Adrenal gland (tissue), 5 donors: ENCODE results near the gene ZXDC.

Experiments used
- POLR2A ChIP-seq, 2 donors: fragments of 450-650 bp; IDR thresholded peaks; one replicate each; pipeline ENCODE4 v1.6.1; 2017; ENCODE audit warnings: antibody characterized with exemption in 2 of 2, mild to moderate bottlenecking in 2 of 2, moderate library complexity in 1 of 2
- TF ChIP-seq, protein P1 (sequence below), 6 experiments: fragments of 450-650 bp in 4 of 6; fragments of 200-600 bp in 2 of 6; sonication (generic) in 1 of 6; IDR thresholded peaks; 1 replicate in 5 of 6; 2 replicates in 1 of 6; pipeline versions ENCODE4 v1.5.1 to v1.8.0; 2016 to 2021; ENCODE audit warnings: antibody characterized with exemption in 6 of 6, mild to moderate bottlenecking in 2 of 6, moderate library complexity in 1 of 6
- donor health status: DM: no; HTN: no; CAD: no.

DNA sequence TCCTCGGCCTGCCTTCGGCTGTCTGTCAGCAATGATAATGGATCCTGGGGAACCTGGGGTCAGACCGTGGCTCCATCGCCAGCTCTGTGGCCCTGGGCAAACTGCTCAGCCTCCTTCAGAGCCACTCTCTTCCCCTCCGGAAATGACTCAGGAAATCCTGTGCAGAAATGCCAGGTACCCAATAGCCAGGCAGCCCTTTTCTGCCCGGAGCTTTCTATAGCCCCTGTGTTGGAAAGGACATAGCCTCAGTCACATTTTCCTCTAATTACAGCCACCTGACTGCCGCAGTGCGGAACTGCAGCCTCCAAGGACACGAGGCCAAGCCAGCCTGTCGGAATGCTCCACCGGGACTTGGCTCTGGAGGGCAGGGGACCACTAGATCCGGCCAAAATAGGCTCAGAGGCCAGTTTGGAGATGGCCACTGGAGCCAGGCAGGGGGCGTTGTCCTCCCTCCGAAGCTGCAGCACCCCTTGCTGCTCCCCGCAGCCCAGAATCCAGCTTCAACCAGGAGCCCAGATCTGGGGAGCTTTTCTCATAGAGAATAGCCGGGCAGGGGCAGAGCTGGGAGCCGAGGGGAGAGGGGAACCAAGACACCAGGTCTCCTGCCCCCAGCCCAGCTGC, 11.6 kb upstream of the ZXDC start:
- TF ChIP-seq, protein P1, sequence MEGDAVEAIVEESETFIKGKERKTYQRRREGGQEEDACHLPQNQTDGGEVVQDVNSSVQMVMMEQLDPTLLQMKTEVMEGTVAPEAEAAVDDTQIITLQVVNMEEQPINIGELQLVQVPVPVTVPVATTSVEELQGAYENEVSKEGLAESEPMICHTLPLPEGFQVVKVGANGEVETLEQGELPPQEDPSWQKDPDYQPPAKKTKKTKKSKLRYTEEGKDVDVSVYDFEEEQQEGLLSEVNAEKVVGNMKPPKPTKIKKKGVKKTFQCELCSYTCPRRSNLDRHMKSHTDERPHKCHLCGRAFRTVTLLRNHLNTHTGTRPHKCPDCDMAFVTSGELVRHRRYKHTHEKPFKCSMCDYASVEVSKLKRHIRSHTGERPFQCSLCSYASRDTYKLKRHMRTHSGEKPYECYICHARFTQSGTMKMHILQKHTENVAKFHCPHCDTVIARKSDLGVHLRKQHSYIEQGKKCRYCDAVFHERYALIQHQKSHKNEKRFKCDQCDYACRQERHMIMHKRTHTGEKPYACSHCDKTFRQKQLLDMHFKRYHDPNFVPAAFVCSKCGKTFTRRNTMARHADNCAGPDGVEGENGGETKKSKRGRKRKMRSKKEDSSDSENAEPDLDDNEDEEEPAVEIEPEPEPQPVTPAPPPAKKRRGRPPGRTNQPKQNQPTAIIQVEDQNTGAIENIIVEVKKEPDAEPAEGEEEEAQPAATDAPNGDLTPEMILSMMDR (IDR thresholded peaks at IDR 0.05): peak; percentile 28 to 45 (median 38)
- peak in 1 of 2 donors; percentile 31 for TF ChIP-seq POLR2A (IDR thresholded peaks at IDR 0.05)
